SK-N-DZ (cell line): Measurements from ENCODE around the gene AGAP4.
"Not testable (repeated sequence)": the region's sequence is repeated elsewhere in the genome, so short reads cannot be mapped to it uniquely, and the experiment has no call there.

ENCODE experiments used
- DNase-seq: peaks from one replicate; pipeline ENCODE4 v3.0.0-alpha.2; 2015; ENCODE audit warnings: low spot score
- small RNA-seq, 2 experiments: library from RNA; depleted of rRNA; stranded (forward); fragments of <200 nt; gene quantifications; one replicate each; pipeline ENCODE3, GENCODE V24; 2014

Gene AGAP4

GRCh38 chr10:45790694-45791426, 56.4 kb downstream of the AGAP4 start:
- DNase-seq: not testable (repeated sequence)

- not testable (repeated sequence) for DNase-seq
Measured at GRCh38 chr10:45789991-45790390, 57.3 kb downstream of the AGAP4 start.

- not testable (repeated sequence) for DNase-seq
Measured at GRCh38 chr10:45787212-45787741, 60.0 kb downstream of the AGAP4 start.

DNA sequence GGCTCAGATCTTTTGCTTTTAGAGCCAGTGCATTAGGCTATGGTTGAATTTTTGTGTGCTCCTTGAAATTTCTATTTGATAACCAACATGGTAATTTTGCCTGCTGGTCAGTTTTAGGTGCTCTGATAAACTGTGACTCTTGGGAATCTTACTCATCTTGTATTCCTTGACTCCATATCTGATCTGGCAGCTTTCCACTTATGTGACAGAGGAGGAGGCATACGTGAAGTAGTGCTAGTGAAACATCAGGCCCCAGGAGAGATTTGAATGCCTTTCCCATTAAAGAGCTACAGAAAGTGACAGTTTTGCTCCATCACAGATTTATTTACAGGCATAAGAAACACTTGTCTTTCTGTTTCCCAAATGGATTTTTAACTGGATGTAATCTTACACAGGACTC, 61.1 kb downstream of the AGAP4 start:
- not testable (repeated sequence) for DNase-seq

Small RNA genes lying within 50 kb of the gene (small RNA-seq; reads per million reads assigned to genes)
- gene AC012044.1: 0 reads per million in 2 experiments
- 0 reads per million in 2 experiments for gene RNA5SP310
